Prostate gland (tissue), 2 donors: ENCODE results near the gene RFX2. TPM values are rescaled to one million over a fixed set of nuclear protein-coding genes. Genes with fewer than 3 reads are reported as not detected.

Experiments
- DNase-seq: peaks from one replicate; pipeline ENCODE4 v3.0.0-alpha.2; 2019; ENCODE audit warnings: low spot score
- H3K27ac ChIP-seq, 2 donors: fragments of 200-600 bp; sonication (generic); 2 replicates each; pipeline ENCODE4 v1.5.1; 2017 to 2019
- H3K27me3 ChIP-seq: fragments of 200-600 bp; sonication (generic); replicated peaks from 2 replicates; pipeline ENCODE4 v1.5.1; 2019; ENCODE audit not compliant: insufficient read depth
- H3K36me3 ChIP-seq, 2 donors: fragments of 200-600 bp; sonication (generic); 1 replicate in 1 of 2; 2 replicates in 1 of 2; pipeline versions ENCODE4 v1.5.1 to v1.8.1; 2017 to 2019
- H3K4me1 ChIP-seq: fragments of 200-600 bp; sonication (generic); replicated peaks from 2 replicates; pipeline ENCODE4 v1.5.1; 2019
- H3K4me3 ChIP-seq, 2 donors: fragments of 200-600 bp; sonication (generic); 2 replicates each; pipeline ENCODE4 v1.5.1; 2017 to 2019
- H3K9me3 ChIP-seq: fragments of 200-600 bp; sonication (generic); 2 replicates; pipeline ENCODE4 v1.5.1; 2017
- POLR2A ChIP-seq: fragments of 450-650 bp; IDR thresholded peaks from one replicate; pipeline ENCODE4 v1.6.1; 2016; ENCODE audit warnings: antibody characterized with exemption, mild to moderate bottlenecking
- POLR2AphosphoS5 ChIP-seq: sonication (generic); formaldehyde crosslinking; IDR thresholded peaks from one replicate; pipeline ENCODE4 v1.6.1; 2017; ENCODE audit warnings: antibody characterized with exemption
- WGBS: methylation state at CpG from one replicate; pipeline ENCODE4 v1.1.5; 2018; 5-methylcytosine and 5-hydroxymethylcytosine counted together
- intact Hi-C: fragments of 100-400 bp; cut with DNase I; formaldehyde crosslinking; loops from one replicate; pipeline ENCODE4 v1.14.2; 2022
- total RNA-seq, 2 donors: library from RNA; depleted of rRNA; stranded (reverse); fragments of >200 nt; gene quantifications; one replicate each; pipeline ENCODE4 v1.1.0, GENCODE V29; 2016
- TF ChIP-seq, protein P1 (sequence below), 4 experiments: fragments of 200-600 bp in 2 of 4; fragments of 450-650 bp in 2 of 4; sonication (generic) in 2 of 4; IDR thresholded peaks; 1 replicate in 3 of 4; 2 replicates in 1 of 4; pipeline ENCODE4 v1.5.1; 2016 to 2019; ENCODE audit warnings: antibody characterized with exemption in 4 of 4, mild to moderate bottlenecking in 2 of 4, moderate library complexity in 2 of 4

The RFX2 gene
- total RNA-seq, 2 donors from 2014 or later = 13.4 to 25.3 TPM

GRCh38 chr19:6059988-6060599 is 50.2 kb downstream of the RFX2 start:
- Histone ChIP-seq H3K36me3 (no peaks in the 10 kb centered on the region), H3K4me3 (no peak overlapping the region), H3K27ac (peak overlapping the region; percentile 62 to 67), H3K4me1 (no peaks in the 10 kb centered on the region), H3K9me3 (no peaks in the 10 kb centered on the region), H3K27me3 (no peaks in the 10 kb centered on the region)
- intact Hi-C loops = loop anchor here (10.0 kb wide), 1 partner anchor 215 kb away; the partner anchor contains the start of gene MLLT1
- no peak for DNase-seq
- TF ChIP-seq POLR2AphosphoS5 (no peak), POLR2A (no peak)
- TF ChIP-seq, protein P1, sequence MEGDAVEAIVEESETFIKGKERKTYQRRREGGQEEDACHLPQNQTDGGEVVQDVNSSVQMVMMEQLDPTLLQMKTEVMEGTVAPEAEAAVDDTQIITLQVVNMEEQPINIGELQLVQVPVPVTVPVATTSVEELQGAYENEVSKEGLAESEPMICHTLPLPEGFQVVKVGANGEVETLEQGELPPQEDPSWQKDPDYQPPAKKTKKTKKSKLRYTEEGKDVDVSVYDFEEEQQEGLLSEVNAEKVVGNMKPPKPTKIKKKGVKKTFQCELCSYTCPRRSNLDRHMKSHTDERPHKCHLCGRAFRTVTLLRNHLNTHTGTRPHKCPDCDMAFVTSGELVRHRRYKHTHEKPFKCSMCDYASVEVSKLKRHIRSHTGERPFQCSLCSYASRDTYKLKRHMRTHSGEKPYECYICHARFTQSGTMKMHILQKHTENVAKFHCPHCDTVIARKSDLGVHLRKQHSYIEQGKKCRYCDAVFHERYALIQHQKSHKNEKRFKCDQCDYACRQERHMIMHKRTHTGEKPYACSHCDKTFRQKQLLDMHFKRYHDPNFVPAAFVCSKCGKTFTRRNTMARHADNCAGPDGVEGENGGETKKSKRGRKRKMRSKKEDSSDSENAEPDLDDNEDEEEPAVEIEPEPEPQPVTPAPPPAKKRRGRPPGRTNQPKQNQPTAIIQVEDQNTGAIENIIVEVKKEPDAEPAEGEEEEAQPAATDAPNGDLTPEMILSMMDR (IDR thresholded peaks at IDR 0.05) = no peak
- WGBS = 87% methylated on average over 4 of the region's 4 CpGs

- Histone ChIP-seq H3K27me3 (no peaks in the 10 kb centered on the region), H3K4me3 (no peak overlapping the region), H3K4me1 (no peaks in the 10 kb centered on the region), H3K36me3 (no peaks in the 10 kb centered on the region), H3K27ac (no peak overlapping the region), H3K9me3 (no peaks in the 10 kb centered on the region)
- 83% methylated on average over 6 of the region's 6 CpGs for WGBS
- no peak for TF ChIP-seq POLR2A
- DNase-seq = no peak
- intact Hi-C loops = loop anchor here (10.0 kb wide), 1 partner anchor 215 kb away; the partner anchor contains the start of gene MLLT1
These were observed 50.8 kb downstream of the RFX2 start for GRCh38 chr19:6059396-6059947.

DNA sequence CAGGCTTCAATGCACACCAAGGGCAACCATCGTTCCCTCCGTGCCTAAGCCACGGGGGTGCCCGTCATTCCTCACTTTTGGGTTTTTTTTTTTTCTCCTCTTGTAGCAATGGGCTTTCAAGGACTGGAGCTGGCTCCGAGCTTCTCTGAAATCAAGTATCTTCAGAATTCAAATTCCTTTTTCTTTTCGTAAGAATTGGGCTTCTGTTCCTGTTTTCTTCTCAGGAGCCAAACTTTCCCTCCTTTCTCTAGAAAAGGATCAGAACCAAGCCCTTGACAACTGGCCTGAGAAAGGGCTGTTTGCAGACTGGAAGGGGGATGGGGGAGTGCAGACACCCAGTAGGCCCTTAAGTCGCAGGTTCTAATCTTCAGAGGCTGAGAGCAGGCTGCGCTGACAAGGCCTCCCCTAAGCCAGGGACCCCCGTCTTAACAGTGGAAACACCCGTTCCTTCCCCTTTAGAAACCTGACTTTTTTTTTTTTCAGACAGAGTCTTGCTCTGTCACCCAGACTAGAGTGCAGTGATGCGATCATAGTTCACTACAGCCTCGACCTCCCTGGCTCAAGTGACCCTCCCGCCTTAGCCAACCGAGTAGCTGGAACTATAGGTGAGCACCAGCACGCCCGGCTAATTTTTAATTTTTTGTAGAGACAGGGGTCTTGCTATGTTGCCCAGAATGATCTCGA is 51.6 kb downstream of the RFX2 start:
- Histone ChIP-seq H3K27ac (peak overlapping the region; percentile 59 to 76), H3K4me1 (no peaks in the 10 kb centered on the region), H3K4me3 (no peak overlapping the region), H3K9me3 (no peaks in the 10 kb centered on the region), H3K27me3 (no peaks in the 10 kb centered on the region), H3K36me3 (no peaks in the 10 kb centered on the region)
- DNase-seq = no peak
- intact Hi-C loops = loop anchor here (10.0 kb wide), 1 partner anchor 216 kb away; the partner anchor contains the start of gene MLLT1
- TF ChIP-seq POLR2AphosphoS5 = no peak
- TF ChIP-seq, protein P1 (IDR thresholded peaks at IDR 0.05) = no peak
- TF ChIP-seq POLR2A = no peak
- 89% methylated on average over 17 of the region's 17 CpGs for WGBS

DNA sequence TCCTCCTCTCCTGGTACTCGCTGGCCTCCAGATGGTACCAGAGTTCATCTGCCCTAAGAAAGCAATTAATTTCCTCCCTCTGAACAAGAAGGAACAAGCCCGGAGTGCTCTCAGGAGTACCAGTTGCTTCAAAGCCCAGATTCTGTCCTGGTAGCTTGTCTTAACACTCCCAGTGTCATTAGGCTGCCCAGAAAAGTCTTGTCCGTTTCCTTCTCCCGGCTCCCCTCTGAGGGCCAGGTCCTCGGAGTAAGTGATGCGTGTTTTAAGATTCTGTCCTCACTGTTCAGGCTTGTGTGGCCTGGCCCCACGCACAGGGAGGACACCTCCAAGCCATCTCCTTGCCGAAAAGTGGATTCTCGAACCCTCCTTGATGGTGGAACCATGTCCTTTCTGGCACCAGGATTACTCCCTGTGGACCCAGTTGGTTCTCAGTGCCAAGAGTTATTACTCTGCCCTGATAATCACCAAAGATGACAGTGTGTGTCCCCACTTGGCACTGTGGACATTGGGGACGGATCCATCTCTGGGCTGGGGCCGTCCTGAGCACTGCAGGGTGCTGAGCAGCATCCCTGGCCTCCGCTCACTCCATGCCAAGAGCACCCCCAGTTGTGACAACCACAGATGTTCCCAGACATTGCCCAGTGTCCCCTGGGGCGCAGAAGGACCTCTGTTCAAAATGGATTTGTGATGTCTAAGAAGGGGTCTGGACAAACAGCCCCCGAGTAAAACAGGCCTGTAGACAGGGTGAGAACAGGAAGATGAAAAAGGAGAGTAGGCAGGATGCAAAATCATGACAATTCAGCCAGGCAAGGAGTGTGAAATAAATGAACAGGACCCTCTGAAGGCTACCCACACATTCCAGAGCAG is 52.4 kb downstream of the RFX2 start:
- WGBS = 64% methylated on average over 12 of the region's 14 CpGs
- H3K27ac ChIP-seq = peak overlapping the region; percentile 59 to 76
- TF ChIP-seq POLR2A = no peak
- peak; percentile 69 for TF ChIP-seq POLR2AphosphoS5
- TF ChIP-seq, protein P1 (IDR thresholded peaks at IDR 0.05) = peak in 2 of 4 experiments; percentile 19 to 25
- no peak overlapping the region for H3K4me3 ChIP-seq
- peak; percentile 61 for DNase-seq
- no peaks in the 10 kb centered on the region for H3K9me3 ChIP-seq
- H3K4me1 ChIP-seq = no peaks in the 10 kb centered on the region
- H3K36me3 ChIP-seq = no peaks in the 10 kb centered on the region
- H3K27me3 ChIP-seq = no peaks in the 10 kb centered on the region
- intact Hi-C loops = loop anchor here (1.0 to 10.0 kb wide), 2 partner anchors 52 to 217 kb away; partner anchors contain the start of genes MLLT1 and RFX2
